ENCODE results near the gene CACNA1C. TPM values are rescaled to one million over a fixed set of nuclear protein-coding genes. Genes with fewer than 3 reads are reported as not detected.

CACNA1C gene
- total and polyA plus RNA-seq, 4 donors: 14.8 to 22.2 (median 18.3) TPM

GRCh38 chr12:2306012-2306411, 253.2 kb downstream of the CACNA1C start:
- Histone ChIP-seq H3K27me3 (ENCODE audit: control insufficient read depth, insufficient read depth, low read length) (no peaks in the 10 kb centered on the region), H3K36me3 (ENCODE audit: control insufficient read depth, insufficient read depth, low read length) (no peaks in the 10 kb centered on the region), H3K27ac (ENCODE audit: low read depth, low read length) (no peak overlapping the region), H3K9me3 (ENCODE audit: control insufficient read depth, insufficient read depth, low read length) (no peaks in the 10 kb centered on the region), H3K4me1 (ENCODE audit: control insufficient read depth, insufficient read depth, low read length) (peaks cover 43% of the 10 kb centered on the region), H3K4me3 (ENCODE audit: low read depth, low read length) (no peak overlapping the region)
- WGBS (ENCODE audit: insufficient coverage): 51% methylated on average over 3 of the region's 3 CpGs
- DNase-seq (ENCODE audit: low read depth in 4 of 6, low spot score in 6 of 6): no peak

GRCh38 chr12:2306735-2307134, 253.9 kb downstream of the CACNA1C start:
- DNase-seq (ENCODE audit: low read depth in 4 of 6, low spot score in 6 of 6): peak in 1 of 6 donors; percentile 63
- Histone ChIP-seq H3K27ac (ENCODE audit: low read depth, low read length) (no peak overlapping the region), H3K4me3 (ENCODE audit: low read depth, low read length) (no peak overlapping the region), H3K27me3 (ENCODE audit: control insufficient read depth, insufficient read depth, low read length) (no peaks in the 10 kb centered on the region), H3K4me1 (ENCODE audit: control insufficient read depth, insufficient read depth, low read length) (peaks cover 36% of the 10 kb centered on the region), H3K36me3 (ENCODE audit: control insufficient read depth, insufficient read depth, low read length) (no peaks in the 10 kb centered on the region), H3K9me3 (ENCODE audit: control insufficient read depth, insufficient read depth, low read length) (no peaks in the 10 kb centered on the region)
- WGBS (ENCODE audit: insufficient coverage): 44% methylated on average over 4 of the region's 4 CpGs

- H3K4me3 ChIP-seq (ENCODE audit: low read depth, low read length): no peak overlapping the region
- no peaks in the 10 kb centered on the region for H3K27me3 ChIP-seq (ENCODE audit: control insufficient read depth, insufficient read depth, low read length)
- H3K27ac ChIP-seq (ENCODE audit: low read depth, low read length): no peak overlapping the region
- 90% methylated on average over 2 of the region's 3 CpGs for WGBS (ENCODE audit: insufficient coverage)
- no peaks in the 10 kb centered on the region for H3K36me3 ChIP-seq (ENCODE audit: control insufficient read depth, insufficient read depth, low read length)
- H3K4me1 ChIP-seq (ENCODE audit: control insufficient read depth, insufficient read depth, low read length): peaks cover 29% of the 10 kb centered on the region
- no peaks in the 10 kb centered on the region for H3K9me3 ChIP-seq (ENCODE audit: control insufficient read depth, insufficient read depth, low read length)
- DNase-seq (ENCODE audit: low read depth in 4 of 6, low spot score in 6 of 6): no peak
These were observed 254.8 kb downstream of the CACNA1C start for GRCh38 chr12:2307550-2307949.

- Histone ChIP-seq H3K27me3 (ENCODE audit: control insufficient read depth, insufficient read depth, low read length) (no peaks in the 10 kb centered on the region), H3K9me3 (ENCODE audit: control insufficient read depth, insufficient read depth, low read length) (no peaks in the 10 kb centered on the region), H3K27ac (ENCODE audit: low read depth, low read length) (no peak overlapping the region), H3K4me3 (ENCODE audit: low read depth, low read length) (no peak overlapping the region), H3K36me3 (ENCODE audit: control insufficient read depth, insufficient read depth, low read length) (no peaks in the 10 kb centered on the region), H3K4me1 (ENCODE audit: control insufficient read depth, insufficient read depth, low read length) (peaks cover 16% of the 10 kb centered on the region)
- no peak for DNase-seq (ENCODE audit: low read depth in 4 of 6, low spot score in 6 of 6)
- WGBS (ENCODE audit: insufficient coverage): 92% methylated on average over 5 of the region's 5 CpGs
These were observed 256.9 kb downstream of the CACNA1C start for GRCh38 chr12:2309647-2310046.

- H3K27me3 ChIP-seq (ENCODE audit: control insufficient read depth, insufficient read depth, low read length): no peaks in the 10 kb centered on the region
- H3K36me3 ChIP-seq (ENCODE audit: control insufficient read depth, insufficient read depth, low read length): no peaks in the 10 kb centered on the region
- 60% methylated on average over 12 of the region's 15 CpGs for WGBS (ENCODE audit: insufficient coverage)
- no peak overlapping the region for H3K27ac ChIP-seq (ENCODE audit: low read depth, low read length)
- H3K4me3 ChIP-seq (ENCODE audit: low read depth, low read length): no peak overlapping the region
- peaks cover 9% of the 10 kb centered on the region for H3K4me1 ChIP-seq (ENCODE audit: control insufficient read depth, insufficient read depth, low read length)
- DNase-seq (ENCODE audit: low read depth in 4 of 6, low spot score in 6 of 6): peak in 1 of 6 donors; percentile 68
- no peaks in the 10 kb centered on the region for H3K9me3 ChIP-seq (ENCODE audit: control insufficient read depth, insufficient read depth, low read length)
These were observed 258.4 kb downstream of the CACNA1C start for GRCh38 chr12:2311020-2311778.

GRCh38 chr12:2312175-2312574, 259.4 kb downstream of the CACNA1C start:
- Histone ChIP-seq H3K27ac (ENCODE audit: low read depth, low read length) (no peak overlapping the region), H3K9me3 (ENCODE audit: control insufficient read depth, insufficient read depth, low read length) (no peaks in the 10 kb centered on the region), H3K27me3 (ENCODE audit: control insufficient read depth, insufficient read depth, low read length) (no peaks in the 10 kb centered on the region), H3K36me3 (ENCODE audit: control insufficient read depth, insufficient read depth, low read length) (no peaks in the 10 kb centered on the region), H3K4me3 (ENCODE audit: low read depth, low read length) (no peak overlapping the region), H3K4me1 (ENCODE audit: control insufficient read depth, insufficient read depth, low read length) (peaks cover 5% of the 10 kb centered on the region)
- no peak for DNase-seq (ENCODE audit: low read depth in 4 of 6, low spot score in 6 of 6)
- 86% methylated on average over 6 of the region's 7 CpGs for WGBS (ENCODE audit: insufficient coverage)

GRCh38 chr12:2312770-2313169, 260.0 kb downstream of the CACNA1C start:
- Histone ChIP-seq H3K4me3 (ENCODE audit: low read depth, low read length) (no peak overlapping the region), H3K27me3 (ENCODE audit: control insufficient read depth, insufficient read depth, low read length) (no peaks in the 10 kb centered on the region), H3K36me3 (ENCODE audit: control insufficient read depth, insufficient read depth, low read length) (no peaks in the 10 kb centered on the region), H3K4me1 (ENCODE audit: control insufficient read depth, insufficient read depth, low read length) (peaks cover 7% of the 10 kb centered on the region), H3K27ac (ENCODE audit: low read depth, low read length) (no peak overlapping the region), H3K9me3 (ENCODE audit: control insufficient read depth, insufficient read depth, low read length) (no peaks in the 10 kb centered on the region)
- 100% methylated on average over 1 of the region's 1 CpG for WGBS (ENCODE audit: insufficient coverage)
- no peak for DNase-seq (ENCODE audit: low read depth in 4 of 6, low spot score in 6 of 6)

- H3K9me3 ChIP-seq (ENCODE audit: control insufficient read depth, insufficient read depth, low read length): no peaks in the 10 kb centered on the region
- H3K27me3 ChIP-seq (ENCODE audit: control insufficient read depth, insufficient read depth, low read length): no peaks in the 10 kb centered on the region
- 100% methylated on average over 1 of the region's 2 CpGs for WGBS (ENCODE audit: insufficient coverage)
- peaks cover 9% of the 10 kb centered on the region for H3K4me1 ChIP-seq (ENCODE audit: control insufficient read depth, insufficient read depth, low read length)
- H3K27ac ChIP-seq (ENCODE audit: low read depth, low read length): no peak overlapping the region
- no peak overlapping the region for H3K4me3 ChIP-seq (ENCODE audit: low read depth, low read length)
- DNase-seq (ENCODE audit: low read depth in 4 of 6, low spot score in 6 of 6): no peak
- peaks cover 4% of the 10 kb centered on the region for H3K36me3 ChIP-seq (ENCODE audit: control insufficient read depth, insufficient read depth, low read length)
These were observed 261.7 kb downstream of the CACNA1C start for GRCh38 chr12:2314492-2314891.

GRCh38 chr12:2317772-2318171, 265.0 kb downstream of the CACNA1C start:
- Histone ChIP-seq H3K27me3 (ENCODE audit: control insufficient read depth, insufficient read depth, low read length) (no peaks in the 10 kb centered on the region), H3K36me3 (ENCODE audit: control insufficient read depth, insufficient read depth, low read length) (peaks cover 4% of the 10 kb centered on the region), H3K27ac (ENCODE audit: low read depth, low read length) (no peak overlapping the region), H3K9me3 (ENCODE audit: control insufficient read depth, insufficient read depth, low read length) (no peaks in the 10 kb centered on the region), H3K4me1 (ENCODE audit: control insufficient read depth, insufficient read depth, low read length) (peaks cover 9% of the 10 kb centered on the region), H3K4me3 (ENCODE audit: low read depth, low read length) (no peak overlapping the region)
- 49% methylated on average over 7 of the region's 11 CpGs for WGBS (ENCODE audit: insufficient coverage)
- DNase-seq (ENCODE audit: low read depth in 4 of 6, low spot score in 6 of 6): peak in 1 of 6 donors; percentile 65

GRCh38 chr12:2318286-2318685, 265.5 kb downstream of the CACNA1C start:
- Histone ChIP-seq H3K9me3 (ENCODE audit: control insufficient read depth, insufficient read depth, low read length) (no peaks in the 10 kb centered on the region), H3K27ac (ENCODE audit: low read depth, low read length) (no peak overlapping the region), H3K4me1 (ENCODE audit: control insufficient read depth, insufficient read depth, low read length) (peaks cover 9% of the 10 kb centered on the region), H3K27me3 (ENCODE audit: control insufficient read depth, insufficient read depth, low read length) (no peaks in the 10 kb centered on the region), H3K36me3 (ENCODE audit: control insufficient read depth, insufficient read depth, low read length) (peaks cover 4% of the 10 kb centered on the region), H3K4me3 (ENCODE audit: low read depth, low read length) (no peak overlapping the region)
- no peak for DNase-seq (ENCODE audit: low read depth in 4 of 6, low spot score in 6 of 6)
- 84% methylated on average over 8 of the region's 8 CpGs for WGBS (ENCODE audit: insufficient coverage)
